B cell (primary cell): Measurements from ENCODE around the gene KPNA5.

ENCODE experiments used
- EZH2 ChIP-seq: IDR thresholded peaks from 2 replicates; pipeline ENCODE4 v1.6.1; 2012; ENCODE audit warnings: borderline replicate concordance, low read depth, mild to moderate bottlenecking, moderate library complexity, low read length; ENCODE audit not compliant: insufficient read depth, poor library complexity, severe bottlenecking
- TF ChIP-seq, protein P1 (sequence below): fragments of 200-600 bp; IDR thresholded peaks from one replicate; pipeline ENCODE4 v1.8.0; 2022; ENCODE audit warnings: antibody characterized with exemption, mild to moderate bottlenecking

- TF ChIP-seq, protein P1, sequence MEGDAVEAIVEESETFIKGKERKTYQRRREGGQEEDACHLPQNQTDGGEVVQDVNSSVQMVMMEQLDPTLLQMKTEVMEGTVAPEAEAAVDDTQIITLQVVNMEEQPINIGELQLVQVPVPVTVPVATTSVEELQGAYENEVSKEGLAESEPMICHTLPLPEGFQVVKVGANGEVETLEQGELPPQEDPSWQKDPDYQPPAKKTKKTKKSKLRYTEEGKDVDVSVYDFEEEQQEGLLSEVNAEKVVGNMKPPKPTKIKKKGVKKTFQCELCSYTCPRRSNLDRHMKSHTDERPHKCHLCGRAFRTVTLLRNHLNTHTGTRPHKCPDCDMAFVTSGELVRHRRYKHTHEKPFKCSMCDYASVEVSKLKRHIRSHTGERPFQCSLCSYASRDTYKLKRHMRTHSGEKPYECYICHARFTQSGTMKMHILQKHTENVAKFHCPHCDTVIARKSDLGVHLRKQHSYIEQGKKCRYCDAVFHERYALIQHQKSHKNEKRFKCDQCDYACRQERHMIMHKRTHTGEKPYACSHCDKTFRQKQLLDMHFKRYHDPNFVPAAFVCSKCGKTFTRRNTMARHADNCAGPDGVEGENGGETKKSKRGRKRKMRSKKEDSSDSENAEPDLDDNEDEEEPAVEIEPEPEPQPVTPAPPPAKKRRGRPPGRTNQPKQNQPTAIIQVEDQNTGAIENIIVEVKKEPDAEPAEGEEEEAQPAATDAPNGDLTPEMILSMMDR, result no peak
- TF ChIP-seq EZH2, result no peak
Observed at GRCh38 chr6:116649129-116649528, 31.9 kb upstream of the KPNA5 start.
